ENCODE results near the gene SMIM1.
"Not testable (repeated sequence)": the region's sequence is repeated elsewhere in the genome, so short reads cannot be mapped to it uniquely, and the experiment has no call there.

Gene SMIM1

GRCh38 chr1:3796215-3797061, 23.9 kb downstream of the SMIM1 start, which contains the start of gene LRRC47:
LRRC47 (minus strand) TSS chr1:3796498; CDS start chr1:3796476, 22 bp downstream.
- peak; percentile 45 to 85 for DNase-seq

DNA sequence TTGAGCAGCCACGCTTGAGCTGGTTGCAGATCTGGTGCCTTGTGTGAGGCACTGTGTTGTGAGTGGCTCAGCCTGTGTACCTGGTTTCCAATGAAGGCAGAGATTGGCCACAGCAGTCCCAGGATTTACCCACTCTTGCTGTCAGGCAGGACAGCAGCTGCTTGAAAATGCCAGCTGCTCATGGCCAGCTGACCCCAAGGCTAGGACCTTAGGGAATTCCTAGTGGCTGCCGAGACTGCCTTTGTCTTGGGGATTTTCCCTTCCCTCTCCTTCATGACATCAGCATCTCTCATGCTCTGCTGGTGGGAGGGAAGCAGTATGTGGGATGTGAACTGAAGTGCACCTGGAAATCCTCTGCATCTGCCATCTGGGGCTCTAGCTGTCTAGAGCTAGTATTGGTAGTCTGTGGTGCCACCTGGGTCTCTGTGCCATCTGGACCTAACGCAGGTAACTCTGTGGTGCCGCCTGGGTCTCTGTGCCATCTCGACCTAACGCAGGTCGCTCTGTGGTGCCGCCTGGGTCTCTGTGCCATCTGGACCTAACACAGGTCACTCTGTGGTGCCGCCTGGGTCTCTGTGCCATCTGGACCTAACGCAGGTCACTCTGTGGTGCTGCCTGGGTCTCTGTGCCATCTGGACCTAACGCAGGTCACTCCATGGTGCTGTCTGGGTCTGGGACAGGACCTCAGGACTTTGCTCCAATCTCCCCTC, 27.6 kb downstream of the SMIM1 start:
- DNase-seq, result no peak

DNA sequence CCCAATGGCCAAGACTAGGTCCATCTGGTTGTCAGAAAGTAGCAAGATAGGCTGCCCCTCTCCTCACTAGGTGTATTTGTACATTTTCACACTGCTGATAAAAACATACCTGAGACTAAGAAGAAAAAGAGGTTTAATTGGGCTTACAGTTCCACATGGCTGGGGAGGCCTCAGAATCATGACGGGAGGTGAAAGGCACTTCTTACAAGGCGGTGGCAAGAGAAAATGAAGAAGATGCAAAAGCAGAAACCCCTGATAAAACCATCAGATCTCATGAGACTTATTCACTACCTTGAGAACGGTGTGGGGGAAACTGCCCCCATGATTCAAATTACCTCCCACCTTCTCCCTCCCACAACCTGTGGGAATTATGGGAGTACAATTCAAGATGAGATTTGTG, 28.2 kb downstream of the SMIM1 start:
- not testable (repeated sequence) for DNase-seq

- DNase-seq, result no peak
Observed at GRCh38 chr1:3803905-3804626, 31.5 kb downstream of the SMIM1 start.

DNA sequence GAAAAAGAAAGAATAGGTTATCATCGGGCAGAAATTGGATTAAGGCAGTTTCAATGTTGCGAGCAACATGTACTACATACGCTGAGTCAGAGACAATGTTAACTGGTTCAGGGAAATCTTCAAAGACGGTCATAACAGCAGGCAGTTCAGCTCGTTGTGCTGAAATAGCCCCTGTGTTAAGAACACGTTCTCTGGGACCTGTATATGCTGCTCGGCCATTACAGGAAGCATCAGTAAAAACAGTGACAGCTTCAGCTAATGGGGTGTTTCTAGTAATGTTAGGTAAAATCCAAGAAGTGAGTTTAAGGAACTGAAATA, 32.0 kb downstream of the SMIM1 start:
- DNase-seq, result not testable (repeated sequence)

- no peak for DNase-seq
Observed at GRCh38 chr1:3805038-3805437, 32.5 kb downstream of the SMIM1 start.

- no peak for DNase-seq
Observed at GRCh38 chr1:3807769-3808168, 35.2 kb downstream of the SMIM1 start.

GRCh38 chr1:3809680-3810079, 37.1 kb downstream of the SMIM1 start:
- DNase-seq, result no peak

- not testable (repeated sequence) for DNase-seq
Observed at GRCh38 chr1:3810149-3810761, 37.7 kb downstream of the SMIM1 start.

- no peak for DNase-seq
Observed at GRCh38 chr1:3811595-3811911, 39.0 kb downstream of the SMIM1 start.

GRCh38 chr1:3814065-3814464, 41.5 kb downstream of the SMIM1 start:
- DNase-seq, result no peak

- DNase-seq, result no peak
Observed at GRCh38 chr1:3814771-3815561, 42.4 kb downstream of the SMIM1 start.

DNA sequence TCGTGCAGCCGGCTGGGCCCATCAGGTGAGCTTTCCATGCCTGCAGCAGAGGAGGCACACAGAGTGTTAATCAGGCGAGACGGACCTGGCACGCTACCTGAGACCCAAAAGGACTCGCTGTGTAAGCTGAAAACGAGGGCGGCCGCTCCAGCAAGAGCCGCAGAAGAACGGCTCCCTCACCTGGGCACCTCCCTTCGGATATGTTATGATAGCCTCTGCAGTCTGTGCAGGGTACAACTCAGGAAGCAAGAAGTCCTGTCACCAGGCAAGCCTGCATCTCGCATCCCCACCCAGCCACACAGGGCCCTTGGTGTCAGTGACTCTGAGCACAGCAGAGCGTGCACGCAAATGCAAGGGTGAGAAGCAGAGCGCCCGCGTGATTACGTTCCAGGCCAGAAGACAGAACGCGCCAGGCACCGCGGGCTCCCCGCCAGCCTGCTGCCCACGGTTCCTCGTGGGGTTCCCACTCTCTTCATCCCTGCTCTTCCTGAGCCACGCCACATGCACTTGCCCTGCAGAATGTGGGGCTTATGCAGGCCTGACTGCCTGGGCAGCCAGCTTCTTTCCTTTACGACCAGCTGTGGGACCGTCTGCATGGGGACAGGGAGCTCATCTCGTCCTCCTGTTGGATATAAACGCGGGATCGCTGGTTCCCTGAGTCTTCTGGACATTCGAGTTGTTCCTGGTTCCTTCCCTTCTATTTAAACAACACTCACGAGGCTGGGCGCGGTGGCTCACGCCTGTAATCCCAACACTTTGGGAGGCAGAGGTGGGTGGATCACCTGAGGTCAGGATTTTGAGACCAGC, 44.0 kb downstream of the SMIM1 start:
- no peak for DNase-seq

DNA sequence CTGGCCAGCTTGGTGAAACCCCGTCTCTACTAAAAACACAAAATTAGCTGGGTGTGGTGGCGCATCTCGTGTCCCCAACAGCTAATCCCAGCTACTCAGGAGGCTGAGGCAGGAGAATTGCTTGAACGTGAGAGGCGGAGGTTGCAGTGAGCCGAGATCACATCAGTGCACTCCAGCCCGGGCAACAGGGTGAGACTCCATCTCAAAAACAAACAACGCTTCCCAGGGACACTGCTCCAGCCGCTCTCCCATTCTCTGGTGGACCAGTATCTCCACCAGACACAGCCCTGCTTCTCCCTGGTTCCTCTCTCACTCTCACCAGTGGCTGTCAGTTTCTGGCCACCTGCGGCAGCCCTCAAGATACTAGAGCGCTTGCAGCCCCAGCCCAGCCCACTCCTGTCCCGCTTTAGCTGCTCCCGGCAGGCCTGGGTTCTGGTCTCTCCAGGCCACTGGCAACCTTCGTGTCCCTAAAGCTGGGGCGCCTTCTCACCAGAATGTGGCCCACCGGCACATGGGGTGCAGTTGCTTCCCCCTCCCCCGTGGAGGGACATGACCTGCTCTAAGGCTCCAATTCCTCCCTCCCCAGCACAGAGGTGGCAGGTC, 44.7 kb downstream of the SMIM1 start:
- no peak for DNase-seq

GRCh38 chr1:3817821-3818597, 45.5 kb downstream of the SMIM1 start:
- no peak for DNase-seq

- no peak for DNase-seq
Observed at GRCh38 chr1:3819771-3820200, 47.2 kb downstream of the SMIM1 start.

DNA sequence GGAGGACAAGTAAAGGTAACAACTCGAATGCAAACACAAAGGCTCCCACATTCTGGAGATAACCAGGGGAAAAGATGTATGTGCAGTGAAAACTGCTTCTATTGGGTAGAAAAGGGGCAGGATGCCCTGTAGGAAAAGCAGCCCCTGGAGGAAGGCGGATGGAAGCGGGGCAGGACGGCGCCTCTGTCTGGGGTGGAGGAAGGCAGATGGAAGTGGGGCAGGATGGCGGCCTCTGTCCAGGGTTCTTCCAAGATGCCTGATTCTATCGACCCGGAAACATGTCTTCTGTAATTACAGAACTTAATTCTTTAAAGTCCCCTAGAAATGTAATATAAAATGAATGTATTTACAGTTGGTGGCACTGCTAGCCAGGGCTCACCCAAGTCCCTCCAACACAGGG, 47.8 kb downstream of the SMIM1 start:
- no peak for DNase-seq

- DNase-seq, result peak; percentile 77 to 90
Observed at GRCh38 chr1:3821004-3821403, 48.5 kb downstream of the SMIM1 start.

- DNase-seq, result no peak
Observed at GRCh38 chr1:3821447-3821846, 48.9 kb downstream of the SMIM1 start.

GRCh38 chr1:3821908-3822307, 49.4 kb downstream of the SMIM1 start:
- no peak for DNase-seq

Data from cerebellar nuclear complex (tissue), 1 donor.